Astrocyte of the cerebellum (primary cell): Measurements from ENCODE around the gene TARBP2.

ENCODE experiments used
- DNase-seq: peaks from one replicate; pipeline ENCODE4 v3.0.0-alpha.2; 2011; ENCODE audit warnings: low read depth
- H3K4me3 ChIP-seq: 2 replicates; pipeline ENCODE4 v1.5.1; 2011; ENCODE audit warnings: mild to moderate bottlenecking, low read depth, low read length, moderate library complexity
- in situ Hi-C: cut with HindIII; loops from 2 replicates; pipeline ENCODE4 v1.10.0; 2017; ENCODE audit warnings: low sequenced_read_pairs
- TF ChIP-seq, protein P1 (sequence below): IDR thresholded peaks from 2 replicates; pipeline ENCODE4 v1.5.1; 2012; ENCODE audit warnings: low read length, low read depth, moderate library complexity, mild to moderate bottlenecking; ENCODE audit errors: missing control alignments

The TARBP2 gene

DNA sequence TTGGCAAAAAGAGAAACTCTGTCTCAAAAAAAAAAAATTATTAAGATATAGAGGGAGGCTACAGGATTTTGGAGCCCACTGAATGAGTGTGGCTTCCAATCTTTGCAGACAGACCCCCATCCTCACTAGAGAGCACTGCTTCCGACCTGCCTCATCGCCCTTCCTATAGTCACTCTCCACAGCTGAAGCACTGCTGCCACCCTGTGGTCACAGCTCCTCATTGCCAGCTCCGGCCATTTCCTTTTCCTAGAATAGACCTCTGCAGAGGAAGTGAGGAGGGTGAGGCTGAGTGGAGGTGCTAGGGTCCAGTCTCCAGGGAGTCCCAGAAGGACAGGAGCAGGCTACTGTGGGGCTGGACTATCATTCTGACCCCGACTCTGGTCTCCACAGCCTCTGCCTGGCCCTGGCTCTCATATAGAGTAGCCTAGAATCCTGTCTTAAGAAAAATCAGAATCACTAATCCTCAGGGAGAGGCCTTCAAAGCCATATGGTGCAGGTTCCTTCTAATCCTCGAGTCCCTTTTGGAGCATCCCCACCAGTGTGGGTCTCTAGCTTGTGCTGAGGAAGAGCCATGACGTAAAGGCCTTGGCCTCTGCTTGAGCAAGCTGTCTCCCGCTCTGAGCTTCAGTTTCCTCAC lies 7.6 kb downstream of the TARBP2 start:
- in situ Hi-C loops: no loop called here
- TF ChIP-seq, protein P1, sequence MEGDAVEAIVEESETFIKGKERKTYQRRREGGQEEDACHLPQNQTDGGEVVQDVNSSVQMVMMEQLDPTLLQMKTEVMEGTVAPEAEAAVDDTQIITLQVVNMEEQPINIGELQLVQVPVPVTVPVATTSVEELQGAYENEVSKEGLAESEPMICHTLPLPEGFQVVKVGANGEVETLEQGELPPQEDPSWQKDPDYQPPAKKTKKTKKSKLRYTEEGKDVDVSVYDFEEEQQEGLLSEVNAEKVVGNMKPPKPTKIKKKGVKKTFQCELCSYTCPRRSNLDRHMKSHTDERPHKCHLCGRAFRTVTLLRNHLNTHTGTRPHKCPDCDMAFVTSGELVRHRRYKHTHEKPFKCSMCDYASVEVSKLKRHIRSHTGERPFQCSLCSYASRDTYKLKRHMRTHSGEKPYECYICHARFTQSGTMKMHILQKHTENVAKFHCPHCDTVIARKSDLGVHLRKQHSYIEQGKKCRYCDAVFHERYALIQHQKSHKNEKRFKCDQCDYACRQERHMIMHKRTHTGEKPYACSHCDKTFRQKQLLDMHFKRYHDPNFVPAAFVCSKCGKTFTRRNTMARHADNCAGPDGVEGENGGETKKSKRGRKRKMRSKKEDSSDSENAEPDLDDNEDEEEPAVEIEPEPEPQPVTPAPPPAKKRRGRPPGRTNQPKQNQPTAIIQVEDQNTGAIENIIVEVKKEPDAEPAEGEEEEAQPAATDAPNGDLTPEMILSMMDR: peak; percentile 95
- DNase-seq: no peak
- no peak overlapping the region for H3K4me3 ChIP-seq

DNA sequence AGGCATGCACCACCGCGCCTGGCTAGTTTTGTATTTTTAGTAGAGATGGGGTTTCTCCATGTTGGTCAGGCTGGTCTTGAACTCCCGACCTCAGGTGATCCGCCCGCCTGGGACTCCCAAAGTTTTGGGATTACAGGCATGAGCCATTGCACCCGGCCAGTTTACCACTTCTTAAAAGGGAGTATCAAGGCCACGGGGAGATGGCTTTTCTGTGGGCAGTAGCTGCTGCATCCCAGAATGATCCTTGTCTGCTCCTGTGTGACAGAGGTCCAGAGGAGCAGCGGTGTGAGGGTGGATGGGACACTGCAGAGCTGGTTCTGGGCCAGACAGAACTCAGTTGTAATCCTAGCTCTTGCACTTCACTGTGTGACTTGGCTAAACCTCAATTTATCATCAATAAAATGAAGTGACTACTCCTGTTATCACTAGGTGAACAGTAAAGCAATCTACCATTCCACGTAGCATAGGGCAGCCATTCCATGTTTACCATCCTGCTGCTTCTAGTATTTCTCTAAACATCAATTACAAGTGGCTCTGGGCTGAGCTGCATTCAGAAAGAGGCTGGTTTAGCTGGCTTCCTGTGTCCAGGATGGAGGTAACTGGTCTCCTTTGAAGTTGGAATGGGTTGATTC lies 9.2 kb downstream of the TARBP2 start:
- in situ Hi-C loops: no loop called here
- no peak overlapping the region for H3K4me3 ChIP-seq
- DNase-seq: no peak
- TF ChIP-seq, protein P1: no peak

DNA sequence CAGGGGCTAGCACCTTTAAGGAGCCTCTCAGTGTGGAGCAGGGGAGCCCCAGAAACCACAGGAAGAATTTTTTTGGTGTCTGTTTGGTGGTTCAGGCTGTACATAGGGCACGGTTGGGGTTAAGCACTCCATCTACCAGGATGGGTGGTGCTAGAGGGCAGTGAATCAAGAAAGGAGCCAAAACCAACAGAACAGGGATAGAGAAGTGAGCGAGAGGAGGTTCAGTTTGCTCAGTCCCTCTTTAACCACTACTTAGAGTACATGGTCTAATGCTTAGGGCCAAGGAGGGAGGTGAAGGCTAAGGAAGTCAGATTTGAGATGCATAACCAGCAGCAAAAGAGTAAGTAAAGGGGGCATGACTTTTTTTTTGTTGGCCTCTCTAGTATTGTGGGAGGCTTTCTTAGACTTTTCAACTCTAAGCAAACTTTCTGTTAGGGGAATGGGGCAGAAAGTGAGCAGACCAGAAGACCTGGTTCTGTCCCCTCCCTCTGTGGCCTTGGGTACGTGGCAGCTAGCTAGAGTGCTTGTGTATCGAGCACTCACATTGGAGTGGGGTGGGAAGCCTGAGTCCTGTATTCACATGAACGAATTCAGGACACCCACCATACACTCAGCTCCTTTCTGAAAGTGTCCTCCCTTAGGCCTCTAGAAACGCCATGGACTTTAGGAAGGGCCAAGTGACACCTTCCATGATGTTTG lies 12.8 kb downstream of the TARBP2 start:
- DNase-seq: no peak
- TF ChIP-seq, protein P1: no peak
- in situ Hi-C loops: no loop called here
- no peak overlapping the region for H3K4me3 ChIP-seq

DNA sequence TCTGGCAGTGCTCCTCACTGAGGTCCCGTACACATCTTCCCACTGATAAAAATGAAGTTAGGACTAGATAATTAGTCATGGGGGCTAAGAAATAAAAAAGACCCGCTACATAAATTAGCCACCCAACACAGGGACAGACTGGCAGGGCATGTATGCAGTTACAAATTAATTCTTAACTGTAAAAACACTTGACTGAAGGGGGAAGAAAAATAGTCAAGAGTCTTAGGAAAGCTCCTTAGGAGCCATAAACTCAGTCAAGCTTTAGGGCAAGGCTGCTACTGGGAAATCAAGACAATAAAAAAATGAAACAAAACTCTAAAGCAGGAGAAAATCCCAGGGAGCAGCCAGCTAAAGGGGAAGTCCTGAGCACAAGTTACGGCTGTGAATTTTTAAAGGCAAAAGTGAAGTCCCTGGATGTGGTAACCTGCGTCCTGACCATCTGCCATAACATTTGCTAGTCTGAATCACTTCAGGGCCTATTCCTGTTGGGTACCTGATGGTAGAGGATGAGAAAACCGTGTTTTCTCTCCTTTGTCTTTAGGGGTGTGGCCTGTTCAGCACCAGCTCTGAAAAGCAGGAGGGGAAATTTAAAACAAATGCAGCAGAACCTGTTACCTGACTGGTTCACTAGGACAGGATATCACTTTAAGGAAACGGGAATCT lies 13.7 kb downstream of the TARBP2 start:
- in situ Hi-C loops: no loop called here
- DNase-seq: no peak
- H3K4me3 ChIP-seq: no peak overlapping the region
- TF ChIP-seq, protein P1: no peak

DNA sequence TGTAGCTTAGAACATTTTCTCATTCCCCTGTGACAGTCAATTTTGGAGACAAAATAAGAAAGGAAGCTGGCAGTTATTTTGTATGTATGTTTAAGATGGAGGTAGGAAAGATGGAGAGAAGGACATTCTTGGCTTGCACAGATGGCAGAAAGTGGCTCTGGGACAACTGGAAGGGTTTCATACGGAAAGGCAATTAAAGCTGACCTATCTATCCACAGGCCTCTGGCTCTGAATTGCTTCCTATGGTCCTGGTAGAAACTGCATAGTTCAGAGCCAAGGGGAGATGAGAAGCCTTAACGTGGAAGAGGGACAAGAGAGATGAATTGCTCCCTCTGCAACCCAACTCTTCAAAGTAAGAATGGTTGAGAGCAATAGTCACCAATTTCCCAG lies 14.2 kb downstream of the TARBP2 start:
- no peak overlapping the region for H3K4me3 ChIP-seq
- no peak for DNase-seq
- in situ Hi-C loops: no loop called here
- TF ChIP-seq, protein P1: no peak

DNA sequence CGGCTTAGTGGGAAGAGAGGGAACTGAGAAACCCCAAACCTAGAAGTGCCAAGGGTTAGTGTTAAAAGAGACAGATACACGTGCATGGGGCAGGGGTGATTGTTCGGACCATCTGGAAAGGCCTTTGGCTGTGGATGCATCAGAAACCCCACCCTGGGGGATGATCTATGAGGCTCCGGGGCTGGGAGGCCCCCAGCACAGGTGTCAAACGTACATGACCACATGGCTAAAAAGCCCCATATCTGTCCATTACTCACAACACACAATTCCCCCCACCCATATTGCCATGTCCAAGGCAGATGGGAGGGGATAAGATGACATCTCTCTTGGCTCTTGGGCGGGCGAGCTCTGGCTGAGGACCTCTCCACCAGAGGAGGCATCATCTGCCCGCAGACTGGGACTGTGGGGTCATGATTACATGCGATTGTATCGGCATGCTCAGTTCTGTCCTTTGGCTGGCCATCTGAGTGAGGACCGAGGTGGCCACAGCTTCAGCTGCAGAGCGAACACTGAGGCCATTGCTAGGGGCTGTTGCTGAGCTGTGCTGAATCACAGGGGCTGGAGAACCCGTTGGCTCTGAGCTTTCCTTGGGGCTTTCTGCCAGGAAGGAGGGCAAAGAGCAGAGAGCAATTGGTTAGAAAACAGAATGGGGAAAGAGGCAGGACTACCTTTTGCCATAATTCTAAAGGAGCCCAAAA lies 15.8 kb downstream of the TARBP2 start:
- no peak overlapping the region for H3K4me3 ChIP-seq
- in situ Hi-C loops: no loop called here
- no peak for DNase-seq
- TF ChIP-seq, protein P1: no peak
